NCI-H2196 (cell line): ENCODE results near the gene NAA10.

ENCODE experiments used
- DNase-seq: peaks from one replicate; lab custom pipeline; 2025; ENCODE audit not compliant: unreplicated experiment; lab: John Stamatoyannopoulos, UW

NAA10 gene

GRCh38 chrX:153885208-153885787 lies 49.5 kb downstream of the NAA10 start:
- no peak for DNase-seq

DNA sequence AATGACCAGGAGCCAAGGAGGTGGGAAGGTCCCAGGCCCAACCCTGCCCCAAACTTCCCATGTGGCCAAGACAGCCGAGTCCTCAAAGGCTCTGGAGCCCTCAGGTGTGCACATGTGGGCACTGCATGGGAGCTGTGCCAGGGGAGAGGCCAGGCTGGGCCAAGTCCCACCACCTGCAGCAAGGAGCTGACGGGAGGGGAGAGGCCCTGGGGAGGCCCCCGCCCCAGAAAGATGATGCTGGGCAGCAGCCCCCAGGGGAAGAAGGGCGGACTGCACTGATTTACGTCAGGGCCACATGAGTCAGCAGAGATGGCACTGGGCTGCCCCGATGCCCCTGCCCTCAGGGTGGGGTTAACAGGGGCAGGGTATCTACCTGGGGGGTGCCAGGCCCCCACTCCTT lies 50.2 kb downstream of the NAA10 start:
- peak; percentile 35 for DNase-seq

GRCh38 chrX:153884136-153884535 lies 50.7 kb downstream of the NAA10 start:
- no peak for DNase-seq

DNA sequence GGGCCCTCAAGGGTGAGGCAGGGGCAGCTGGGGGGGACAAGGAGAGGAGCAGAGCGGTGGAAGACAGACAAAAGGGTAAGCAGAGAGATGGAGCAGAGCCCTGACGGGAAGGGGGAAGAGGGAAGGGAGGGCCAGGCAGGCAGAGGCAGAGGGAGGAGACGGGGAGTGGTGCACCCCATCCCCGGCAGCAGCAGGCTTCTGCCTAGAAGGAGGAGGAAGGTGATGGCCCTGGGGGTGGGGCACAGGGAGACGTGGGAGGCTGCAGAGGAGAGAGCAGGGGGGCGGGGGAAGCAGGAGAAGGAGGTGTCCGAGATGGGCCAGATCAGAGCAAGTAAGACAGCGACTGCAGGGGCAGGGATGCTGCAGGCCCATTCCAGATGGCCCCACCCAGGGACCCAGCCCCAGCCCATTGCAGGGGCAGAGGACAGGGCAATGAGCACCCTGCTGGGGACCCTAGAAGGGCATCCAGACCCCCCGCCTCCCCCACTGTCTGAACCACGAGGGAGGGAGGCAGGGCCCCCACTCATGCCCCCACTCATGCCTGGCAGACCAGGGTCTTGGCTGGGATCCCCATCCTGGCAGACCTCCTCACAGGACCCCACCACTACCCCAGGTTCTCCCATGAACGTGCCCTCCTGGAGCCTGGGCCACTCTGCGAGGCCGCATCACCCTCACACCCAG lies 51.5 kb downstream of the NAA10 start:
- DNase-seq: no peak

- DNase-seq: no peak
These were observed 52.3 kb downstream of the NAA10 start for GRCh38 chrX:153882557-153882956.

DNA sequence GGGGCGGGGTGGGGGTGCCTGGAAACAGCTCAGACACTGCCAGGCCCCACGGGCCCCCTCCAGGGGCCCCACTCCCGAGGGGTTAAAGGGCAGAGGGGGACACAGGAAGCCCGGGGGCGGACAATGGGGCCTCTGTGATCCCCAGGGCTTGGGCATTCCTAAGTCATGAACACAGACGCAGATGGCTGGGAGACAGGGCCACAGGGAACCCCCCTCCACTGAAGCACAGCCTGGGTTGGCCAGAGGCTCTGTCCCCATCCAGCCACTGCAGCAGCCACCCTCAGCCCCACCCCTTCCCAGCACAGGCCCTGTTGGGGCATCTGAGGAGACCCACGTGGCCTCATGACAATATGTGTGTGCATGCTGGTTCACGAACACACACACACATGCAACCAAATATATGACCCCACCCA lies 52.7 kb downstream of the NAA10 start:
- no peak for DNase-seq

- DNase-seq: no peak
These were observed 53.6 kb downstream of the NAA10 start for GRCh38 chrX:153881281-153881680.

GRCh38 chrX:153880440-153880815 lies 54.4 kb downstream of the NAA10 start:
- no peak for DNase-seq

DNA sequence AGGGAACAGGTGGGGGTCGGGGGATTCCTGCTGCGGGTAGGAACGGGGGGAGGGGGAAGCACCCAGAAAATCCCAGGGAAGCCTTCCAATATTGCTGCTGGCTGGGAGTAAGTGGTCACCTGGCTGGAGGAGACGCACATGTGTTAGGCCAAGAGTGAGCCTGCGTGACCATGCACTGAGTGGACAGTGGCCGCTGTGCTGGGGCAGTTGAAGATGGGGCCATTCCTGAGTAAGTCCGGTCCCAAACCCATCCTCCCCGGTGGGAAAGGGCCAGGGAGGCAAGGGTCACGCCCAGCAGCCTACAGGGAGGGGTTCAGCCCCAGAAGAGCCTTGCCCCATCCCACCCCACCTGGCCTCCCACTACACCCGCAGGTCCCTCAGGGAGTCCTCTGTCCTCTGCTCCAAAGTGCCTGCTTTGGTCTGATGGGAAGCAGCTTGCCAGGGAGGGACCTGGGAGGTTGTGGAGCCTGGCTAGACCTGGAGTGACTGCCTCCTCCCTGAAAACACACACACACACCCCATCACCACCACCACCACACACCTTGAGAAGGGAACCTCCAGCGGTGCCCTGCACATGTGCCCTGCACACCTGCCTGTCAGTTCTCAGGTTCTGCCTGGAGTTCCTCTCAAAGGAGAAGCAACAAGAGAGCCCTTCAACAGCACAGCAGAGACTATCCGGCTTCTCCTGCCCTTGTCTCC lies 54.9 kb downstream of the NAA10 start:
- no peak for DNase-seq
